Measurements from ENCODE around the gene ARHGAP26.

Gene ARHGAP26, protein sequence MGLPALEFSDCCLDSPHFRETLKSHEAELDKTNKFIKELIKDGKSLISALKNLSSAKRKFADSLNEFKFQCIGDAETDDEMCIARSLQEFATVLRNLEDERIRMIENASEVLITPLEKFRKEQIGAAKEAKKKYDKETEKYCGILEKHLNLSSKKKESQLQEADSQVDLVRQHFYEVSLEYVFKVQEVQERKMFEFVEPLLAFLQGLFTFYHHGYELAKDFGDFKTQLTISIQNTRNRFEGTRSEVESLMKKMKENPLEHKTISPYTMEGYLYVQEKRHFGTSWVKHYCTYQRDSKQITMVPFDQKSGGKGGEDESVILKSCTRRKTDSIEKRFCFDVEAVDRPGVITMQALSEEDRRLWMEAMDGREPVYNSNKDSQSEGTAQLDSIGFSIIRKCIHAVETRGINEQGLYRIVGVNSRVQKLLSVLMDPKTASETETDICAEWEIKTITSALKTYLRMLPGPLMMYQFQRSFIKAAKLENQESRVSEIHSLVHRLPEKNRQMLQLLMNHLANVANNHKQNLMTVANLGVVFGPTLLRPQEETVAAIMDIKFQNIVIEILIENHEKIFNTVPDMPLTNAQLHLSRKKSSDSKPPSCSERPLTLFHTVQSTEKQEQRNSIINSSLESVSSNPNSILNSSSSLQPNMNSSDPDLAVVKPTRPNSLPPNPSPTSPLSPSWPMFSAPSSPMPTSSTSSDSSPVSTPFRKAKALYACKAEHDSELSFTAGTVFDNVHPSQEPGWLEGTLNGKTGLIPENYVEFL

DNA sequence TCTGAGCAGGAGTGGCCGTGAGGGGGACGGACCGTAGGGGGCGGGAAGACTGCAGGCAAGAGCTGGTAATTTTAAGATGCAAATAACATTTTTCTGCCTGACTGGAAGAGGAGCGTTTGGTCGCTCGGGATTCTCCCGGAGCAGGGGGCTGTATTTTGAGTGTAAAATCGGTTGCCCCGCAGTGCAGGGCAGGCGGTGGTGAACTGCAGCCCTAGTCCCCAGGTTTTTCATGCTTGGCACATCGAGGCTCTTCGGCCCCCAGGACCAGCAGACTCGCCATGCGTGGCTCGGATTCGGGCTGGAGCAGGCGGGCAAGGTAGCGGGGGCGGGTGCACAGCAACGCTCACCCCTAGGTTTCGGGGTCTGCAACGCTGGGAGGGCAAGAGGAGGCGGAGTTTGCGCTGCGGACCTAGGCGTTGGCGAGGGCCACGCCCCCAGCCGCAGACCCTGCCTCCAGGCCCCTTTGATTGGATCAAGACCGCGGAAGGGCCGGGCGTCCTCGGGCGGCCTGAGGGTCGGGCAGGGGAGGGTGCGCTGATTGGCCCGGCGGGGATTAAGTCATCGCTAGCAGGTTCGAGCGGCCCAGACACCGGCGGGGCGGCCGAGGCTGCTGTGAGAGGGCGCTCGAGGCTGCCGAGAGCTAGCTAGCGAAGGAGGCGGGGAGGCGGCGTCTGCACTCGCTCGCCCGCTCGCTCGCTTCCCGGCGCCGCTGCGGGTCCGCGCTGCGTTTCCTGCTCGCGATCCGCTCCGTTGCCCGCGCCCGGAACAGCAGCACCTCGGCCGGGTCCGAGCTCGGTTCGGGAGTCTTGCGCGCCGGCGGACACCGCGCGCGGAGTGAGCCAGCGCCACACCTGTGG is at the start of gene ARHGAP26:
TSS of gene ARHGAP26 (plus strand) at position 585 of the 857 bp plus-strand sequence. CDS start 385 bp downstream, outside the sequence.
- DNase-seq (ENCODE audit: low read depth in 2 of 2, low spot score in 1 of 2), result peak; percentile 74 to 91

DNA sequence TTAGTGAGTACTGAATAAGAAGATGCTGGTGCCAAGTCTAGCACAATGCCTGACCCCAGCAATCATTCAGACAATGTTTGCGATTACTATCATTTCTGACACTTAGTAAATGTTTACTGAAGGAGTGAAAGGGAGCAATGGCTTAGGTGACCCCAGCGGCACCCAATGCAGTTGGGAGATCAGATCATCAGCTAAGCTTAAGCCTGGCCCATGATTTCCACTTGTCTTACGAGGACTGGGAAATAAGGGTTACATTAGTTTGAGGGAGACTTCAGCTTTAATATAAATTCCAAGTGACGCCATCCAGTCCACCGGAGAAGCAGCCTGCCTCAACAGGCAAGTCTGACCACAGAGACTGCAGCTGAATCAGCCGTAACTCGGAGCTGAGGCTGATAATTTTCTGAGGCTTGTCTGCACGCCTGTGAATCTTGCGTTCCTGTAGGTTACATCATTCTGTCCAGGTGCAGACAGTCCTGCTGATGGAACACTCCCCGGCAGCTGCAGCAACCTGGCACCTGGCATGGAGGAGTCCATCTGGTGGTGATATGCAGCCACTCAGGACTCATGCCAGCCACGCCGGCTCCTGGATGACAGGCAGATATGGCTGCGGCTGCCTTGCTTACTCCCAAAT is 49.4 kb upstream of the ARHGAP26 start:
- no peak for DNase-seq (ENCODE audit: low read depth in 2 of 2, low spot score in 1 of 2)

DNA sequence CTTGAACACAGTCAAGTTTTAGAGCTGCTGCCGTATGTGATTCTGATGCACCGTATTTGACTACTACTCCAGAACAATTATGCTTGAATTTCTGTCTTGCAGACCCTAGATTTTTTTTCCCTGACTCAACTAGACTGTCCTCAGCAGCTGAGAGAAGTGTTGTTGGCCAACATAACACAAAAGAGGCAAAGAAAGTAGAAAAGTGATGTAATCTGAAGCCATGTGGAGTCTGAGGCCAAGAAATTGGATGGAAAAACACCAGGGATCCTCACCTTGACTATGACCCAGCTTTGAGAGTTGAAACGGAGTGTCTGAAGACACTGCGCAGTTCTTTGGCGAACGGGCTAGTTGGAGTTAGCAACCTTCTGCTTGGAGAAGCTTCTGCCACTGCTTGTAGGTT is 48.0 kb upstream of the ARHGAP26 start:
- DNase-seq (ENCODE audit: low read depth in 2 of 2, low spot score in 1 of 2), result no peak

DNA sequence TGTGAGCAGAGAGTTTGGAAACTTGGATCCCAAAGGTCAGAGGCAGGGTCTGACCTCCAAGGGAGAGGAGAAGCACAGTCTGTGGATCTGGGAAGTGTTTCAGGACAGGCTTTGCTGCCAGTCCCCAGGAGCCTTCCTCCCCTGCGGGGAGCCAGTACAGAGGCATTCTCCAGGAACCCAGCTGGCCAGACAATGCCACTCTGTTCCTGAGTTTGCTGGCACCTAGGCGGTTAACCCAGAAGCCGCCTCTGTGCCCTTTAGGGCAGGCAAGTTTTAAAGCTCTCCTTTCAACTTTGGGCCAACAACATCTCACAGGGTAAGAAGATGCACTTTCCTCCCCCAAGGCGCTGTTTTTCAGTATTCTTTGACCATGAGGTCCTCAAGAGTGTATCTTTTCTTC is 47.3 kb upstream of the ARHGAP26 start:
- no peak for DNase-seq (ENCODE audit: low read depth in 2 of 2, low spot score in 1 of 2)

DNA sequence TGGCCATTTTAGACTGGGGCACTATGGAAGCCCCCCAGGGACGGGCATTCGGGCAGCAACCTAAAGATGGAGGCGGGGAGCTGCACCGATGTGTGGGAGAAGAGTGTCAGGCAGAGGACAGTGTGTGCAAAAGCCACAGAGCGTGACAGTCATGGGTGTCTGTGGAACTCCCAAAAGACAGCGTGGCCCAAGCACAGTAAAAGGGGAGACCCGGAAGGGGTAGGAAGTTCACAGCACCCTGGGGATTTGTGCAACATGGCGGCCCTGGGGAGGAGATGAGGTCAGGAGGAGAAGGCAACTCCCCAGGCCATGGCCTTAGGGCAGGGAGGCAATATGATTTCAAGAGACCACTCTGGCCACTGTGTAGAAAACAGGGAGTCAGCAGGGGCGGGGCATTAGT is 45.4 kb upstream of the ARHGAP26 start:
- no peak for DNase-seq (ENCODE audit: low read depth in 2 of 2, low spot score in 1 of 2)

DNA sequence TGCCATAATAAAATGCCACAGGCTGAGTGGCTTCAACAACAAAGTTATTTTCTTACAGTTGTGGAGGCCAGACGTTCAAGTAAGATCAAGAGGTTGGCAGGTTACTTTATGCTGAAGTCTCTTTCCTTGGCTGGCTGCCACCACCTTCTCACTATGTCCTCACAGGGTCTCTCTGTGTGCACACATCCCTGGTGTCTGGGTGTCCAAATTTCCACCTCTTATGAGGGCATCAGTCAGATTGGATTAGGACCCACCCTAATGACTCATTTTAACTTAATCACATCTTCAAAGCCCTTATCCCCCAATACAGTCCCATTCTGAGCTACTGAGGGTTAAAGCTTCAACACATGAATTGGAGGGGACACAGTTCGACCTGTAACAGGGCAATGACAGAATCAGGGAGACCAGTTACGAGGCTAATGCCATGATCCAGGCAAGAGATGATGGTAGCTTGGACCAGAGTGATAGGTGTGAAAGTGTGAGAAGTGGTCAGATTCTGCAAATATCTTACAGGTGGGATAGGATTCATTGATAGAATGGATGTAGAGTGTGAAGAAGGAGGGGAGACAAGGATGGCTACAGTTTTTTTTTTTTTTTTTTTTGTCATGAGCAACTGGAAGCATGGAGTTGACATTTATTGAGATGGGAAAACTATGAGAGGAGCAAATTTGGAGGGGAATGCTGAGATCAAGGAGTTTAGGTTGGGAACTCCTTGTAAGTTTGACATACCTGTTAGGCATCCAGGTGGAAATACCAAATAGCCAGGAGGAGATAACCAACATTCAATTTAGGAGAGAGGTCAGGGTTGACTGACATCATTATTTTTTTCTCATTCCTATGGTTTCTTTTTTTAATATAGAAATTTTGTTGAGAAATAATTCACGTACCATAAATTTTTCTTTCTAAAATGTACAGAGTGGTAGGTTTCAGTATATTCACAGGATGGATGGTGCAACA is 44.7 kb upstream of the ARHGAP26 start:
- no peak for DNase-seq (ENCODE audit: low read depth in 2 of 2, low spot score in 1 of 2)

DNA sequence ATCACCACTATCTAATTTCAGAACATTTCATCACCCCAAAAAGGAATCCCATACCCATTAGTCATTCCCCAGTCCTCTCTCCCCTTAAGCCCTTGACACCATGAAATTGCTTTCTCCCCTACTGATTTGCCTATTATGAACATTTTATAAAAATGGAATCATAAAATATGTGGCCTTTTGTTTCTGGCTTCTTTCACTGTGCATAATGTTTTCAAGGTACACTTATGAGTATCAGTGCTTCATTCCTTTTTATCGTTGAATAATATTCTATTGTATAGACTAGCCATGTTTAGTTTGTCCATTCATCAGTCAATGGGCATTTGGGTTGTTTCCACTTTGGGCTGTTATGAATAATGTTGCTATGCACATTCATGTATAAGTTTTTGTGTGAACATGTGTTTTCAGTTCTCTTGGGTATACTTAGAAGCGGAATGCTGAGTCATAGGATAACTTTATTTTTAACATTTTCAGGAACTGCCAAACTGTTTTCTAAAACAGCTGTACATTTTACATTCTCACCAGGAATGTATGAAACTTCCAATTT is 43.9 kb upstream of the ARHGAP26 start:
- DNase-seq (ENCODE audit: low read depth in 2 of 2, low spot score in 1 of 2), result no peak

DNA sequence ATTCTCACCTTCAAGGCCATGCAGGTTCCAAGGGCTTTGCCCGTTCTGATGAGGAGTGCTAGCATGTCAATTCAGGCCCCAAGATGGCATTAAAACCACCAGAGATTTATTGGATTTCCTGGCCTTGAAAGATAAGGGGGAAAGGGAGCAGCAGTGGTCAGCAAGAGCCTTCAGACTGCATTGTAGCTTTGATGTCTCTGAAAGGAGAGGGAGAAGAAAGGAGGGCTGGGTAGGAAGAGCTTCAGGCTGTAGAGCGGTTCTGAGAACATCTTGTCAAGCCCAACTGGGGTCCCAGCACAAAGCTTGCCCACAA is 42.5 kb upstream of the ARHGAP26 start:
- no peak for DNase-seq (ENCODE audit: low read depth in 2 of 2, low spot score in 1 of 2)

DNA sequence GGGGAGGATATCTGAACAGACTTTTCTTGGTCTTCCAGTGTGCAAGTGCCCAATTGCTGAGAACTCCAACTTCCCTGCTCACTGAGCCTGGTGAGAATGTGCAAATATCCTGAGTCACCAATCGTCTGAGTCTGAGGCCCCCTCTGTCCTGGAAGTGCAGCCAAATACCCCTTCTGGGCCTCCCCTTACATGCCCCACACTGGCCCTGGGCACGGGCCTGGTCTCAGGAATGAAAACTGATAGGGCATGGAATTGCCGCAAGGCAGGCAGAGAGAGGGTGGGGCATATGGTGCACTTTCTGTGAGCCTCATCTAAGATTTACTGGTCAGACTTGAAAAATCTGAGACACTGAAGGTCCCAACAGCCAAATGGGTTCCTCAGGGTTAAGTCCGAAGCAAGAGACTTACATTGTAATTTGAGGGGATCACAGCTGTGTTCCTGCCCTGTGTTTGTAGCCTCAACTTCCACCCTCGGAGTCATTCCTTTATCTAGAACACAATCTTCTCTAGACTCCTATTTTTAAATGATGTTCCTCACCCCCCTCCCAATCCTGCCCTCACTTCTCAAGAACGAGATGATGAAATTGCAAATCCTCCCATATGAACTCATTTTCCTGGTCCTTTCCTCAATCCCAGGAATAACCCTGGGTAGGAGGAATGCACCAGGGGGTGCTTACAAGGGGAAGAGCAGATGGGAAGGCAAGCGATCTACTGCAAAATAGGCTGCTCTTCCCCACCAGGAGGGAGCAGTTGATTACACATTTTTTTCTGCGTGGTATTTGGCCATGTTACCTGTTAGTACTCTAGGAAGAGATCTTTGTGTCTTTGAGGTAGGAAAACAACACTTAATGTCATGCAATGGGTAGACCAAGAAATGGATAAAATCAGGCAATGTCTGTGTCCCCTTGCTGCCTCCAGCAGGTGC is 34.6 kb upstream of the ARHGAP26 start:
- DNase-seq (ENCODE audit: low read depth in 2 of 2, low spot score in 1 of 2), result no peak

DNA sequence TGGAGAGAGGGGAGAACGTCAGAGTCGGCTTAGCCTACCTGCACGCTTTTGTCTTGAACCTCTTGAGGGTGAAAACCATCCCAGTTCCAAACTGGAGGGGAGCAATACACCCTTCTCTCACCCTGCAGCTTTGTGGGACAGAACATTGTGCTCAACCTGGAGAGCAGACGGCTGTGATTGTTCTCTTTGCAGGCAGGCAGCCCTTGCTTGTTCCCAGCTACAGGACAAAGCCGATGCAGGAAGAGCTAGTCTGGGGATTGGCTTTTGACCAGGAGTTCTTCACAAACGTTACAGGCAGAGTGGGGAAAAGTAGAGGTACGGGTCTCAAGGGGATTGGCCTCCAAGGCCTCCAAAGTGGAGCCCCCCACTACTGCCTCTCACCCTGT is 33.9 kb upstream of the ARHGAP26 start:
- no peak for DNase-seq (ENCODE audit: low read depth in 2 of 2, low spot score in 1 of 2)

DNA sequence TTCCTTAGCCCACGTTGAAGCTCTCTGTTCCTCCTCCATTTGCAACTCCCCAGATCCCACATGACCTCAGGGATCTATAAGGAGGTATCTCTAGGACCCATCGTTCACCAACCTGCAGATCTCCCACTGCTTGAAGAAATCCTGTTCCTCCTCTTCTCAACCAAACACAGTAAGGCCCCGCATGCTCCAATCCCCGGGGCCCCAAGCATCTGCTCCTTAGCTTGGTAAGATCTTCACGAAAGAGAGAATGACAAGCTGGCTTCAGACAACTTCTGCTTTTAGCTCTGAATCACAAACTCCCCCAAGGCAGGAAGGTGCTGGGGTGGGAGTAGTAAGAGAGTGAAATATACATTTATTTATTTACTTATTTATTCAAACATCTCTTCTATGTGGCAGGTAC is 33.0 kb upstream of the ARHGAP26 start:
- DNase-seq (ENCODE audit: low read depth in 2 of 2, low spot score in 1 of 2), result no peak

DNA sequence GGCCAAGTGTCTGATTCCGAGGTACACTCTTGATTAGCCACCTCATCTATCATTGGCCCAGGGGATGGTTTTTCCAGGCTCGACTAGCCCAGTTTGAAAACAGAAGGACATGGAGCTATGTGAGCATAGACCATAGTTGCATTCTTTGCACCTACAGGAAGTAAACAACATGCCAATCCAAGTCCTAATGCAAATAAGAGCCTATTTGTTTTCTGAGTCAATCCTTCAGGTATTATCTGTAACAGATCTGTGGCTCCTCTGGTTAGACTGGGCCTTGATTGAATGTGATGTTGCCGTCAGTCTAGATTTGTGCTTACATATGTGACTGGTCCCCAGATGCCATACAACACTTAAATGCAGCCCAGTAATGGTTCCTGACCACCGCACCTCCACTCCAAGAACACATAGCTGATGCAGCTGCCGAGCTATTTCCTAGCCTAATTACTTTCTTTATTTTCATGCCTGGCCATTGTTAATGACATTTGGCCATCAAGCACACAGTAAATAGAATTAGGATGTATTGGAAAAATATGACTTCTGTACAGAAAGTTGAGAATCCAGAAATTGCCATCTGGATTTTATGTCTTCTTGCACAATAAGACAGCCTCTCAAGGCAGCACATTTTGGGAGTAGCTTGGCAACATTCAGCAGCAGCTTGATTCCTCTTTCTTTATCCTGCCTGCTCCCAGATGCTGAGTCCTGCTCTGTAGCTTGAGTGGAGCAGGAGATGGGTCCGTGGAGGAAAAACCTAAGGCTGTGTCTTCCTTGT is 29.5 kb upstream of the ARHGAP26 start:
- DNase-seq (ENCODE audit: low read depth in 2 of 2, low spot score in 1 of 2), result no peak

DNA sequence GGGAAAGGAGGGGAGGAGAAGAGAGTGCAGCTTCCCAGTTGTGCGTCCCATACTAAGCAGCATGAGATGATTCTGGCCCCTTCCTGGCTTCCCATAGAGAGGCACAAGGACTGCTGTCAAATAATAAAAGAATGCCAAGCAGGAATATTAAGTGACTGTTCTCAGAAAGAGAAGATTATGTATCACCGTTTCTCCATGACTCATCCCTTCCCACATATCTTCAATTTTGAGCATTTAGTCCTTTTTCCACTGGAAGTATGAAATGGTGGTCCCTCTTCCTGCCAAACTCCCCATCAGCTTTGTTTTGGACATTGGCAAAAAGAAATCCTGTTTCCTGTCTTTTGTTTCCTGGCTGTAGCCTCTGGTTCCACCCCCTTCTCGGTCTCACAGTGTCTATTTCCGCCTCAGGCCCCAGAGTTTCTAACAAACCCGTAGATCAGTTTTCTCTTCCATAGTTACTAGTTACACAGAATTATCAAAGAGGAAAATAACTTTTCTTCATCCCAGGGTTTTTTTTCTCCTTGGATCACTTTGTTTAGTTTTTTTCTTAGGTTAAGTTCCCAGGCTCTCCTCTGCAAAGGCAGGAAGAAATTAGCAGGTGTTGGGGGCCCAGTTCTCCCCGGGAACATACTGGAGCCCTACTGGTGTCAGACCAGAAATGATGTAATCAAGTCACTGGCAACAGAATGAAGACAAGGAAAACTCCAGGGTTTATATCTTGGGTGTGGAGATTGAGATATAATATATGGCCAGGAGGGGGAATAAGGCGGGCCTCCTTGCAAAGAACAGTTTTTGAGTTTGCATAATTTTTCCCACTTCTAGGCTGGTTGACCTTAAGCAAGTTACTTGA is 26.4 kb upstream of the ARHGAP26 start:
- DNase-seq (ENCODE audit: low read depth in 2 of 2, low spot score in 1 of 2), result no peak

DNA sequence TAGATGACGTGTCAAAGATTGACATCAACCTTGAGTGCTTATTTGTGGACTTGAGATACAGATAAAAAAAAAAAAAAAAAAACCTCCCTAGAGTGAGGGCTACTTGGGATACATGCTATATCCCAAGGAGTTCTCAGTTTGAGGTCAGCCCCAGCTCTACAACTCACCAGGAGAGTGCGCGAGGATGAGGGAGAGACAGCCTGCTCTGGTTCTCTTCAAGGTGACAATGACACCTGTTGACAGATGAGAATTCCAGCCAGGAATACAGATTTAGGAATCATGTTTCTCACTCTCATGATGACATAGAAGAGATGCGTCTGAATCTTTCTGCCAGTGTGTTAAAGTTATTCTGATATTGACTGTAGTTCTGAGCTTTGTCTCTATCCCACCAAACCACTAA is 24.9 kb upstream of the ARHGAP26 start:
- DNase-seq (ENCODE audit: low read depth in 2 of 2, low spot score in 1 of 2), result no peak

DNA sequence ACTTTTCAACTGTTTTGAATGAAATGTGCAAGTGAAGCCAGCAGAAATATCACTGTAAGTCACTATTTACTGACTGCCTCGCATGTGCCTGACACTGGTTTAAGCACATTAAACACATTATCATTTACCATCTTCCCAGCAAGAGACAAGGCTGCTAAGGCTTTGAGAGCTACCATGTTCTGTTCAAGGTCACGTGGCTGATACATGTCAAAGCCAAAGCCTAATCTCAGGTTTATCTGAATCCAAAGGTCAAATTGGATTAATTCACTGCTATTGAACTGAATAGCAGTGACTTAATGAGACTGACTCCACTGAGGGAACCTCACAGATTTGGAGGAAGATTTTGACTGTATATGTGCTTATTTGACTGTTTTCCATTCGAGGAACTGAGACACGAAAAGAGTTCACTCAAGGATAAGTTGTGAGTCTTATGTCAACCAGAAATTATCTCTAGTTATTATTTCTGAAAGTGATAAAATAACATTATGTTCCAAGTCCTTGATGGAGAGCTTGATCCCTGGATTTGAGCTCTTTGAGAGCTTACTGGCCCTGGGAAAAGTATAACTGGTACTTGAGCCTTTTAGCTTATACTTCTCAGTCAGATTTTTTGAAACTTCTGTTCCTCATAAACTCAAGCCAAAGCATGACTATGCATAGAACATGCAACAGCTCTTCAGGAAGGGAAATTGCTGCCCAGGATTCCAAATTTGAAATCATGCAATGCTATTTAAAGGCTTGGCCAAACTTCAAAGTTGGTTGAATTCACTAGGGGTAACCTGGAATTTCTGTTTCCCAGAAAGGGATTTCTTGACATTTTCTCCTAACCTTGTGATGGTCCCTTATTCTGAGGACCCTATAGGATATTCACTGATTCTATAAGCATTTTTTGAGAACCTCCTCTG is 23.4 kb upstream of the ARHGAP26 start:
- DNase-seq (ENCODE audit: low read depth in 2 of 2, low spot score in 1 of 2), result no peak

DNA sequence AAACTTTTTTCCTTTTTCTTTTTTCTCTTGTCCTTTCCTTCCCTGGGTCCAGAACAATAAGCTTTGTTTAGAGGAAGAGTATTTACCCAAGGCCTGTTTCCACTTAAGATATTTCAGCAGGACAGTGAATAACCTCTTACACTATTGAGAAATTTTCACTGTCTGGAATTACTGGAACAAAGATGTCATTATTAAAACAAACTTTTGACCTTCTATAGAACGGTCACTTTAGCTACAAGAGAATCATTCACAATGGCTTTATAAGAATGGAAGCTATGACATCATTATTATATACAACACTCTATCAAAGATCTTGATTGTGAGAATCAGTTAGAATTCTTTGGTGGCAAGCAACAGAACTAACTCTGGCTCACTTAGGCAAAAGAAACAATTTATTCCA is 22.0 kb upstream of the ARHGAP26 start:
- no peak for DNase-seq (ENCODE audit: low read depth in 2 of 2, low spot score in 1 of 2)
